NCI-H1930 (cell line): ENCODE results near the gene SF1.
A peak's percentile ranks its signal among the peaks of the same experiment; 100 is the strongest.

Experiments
- DNase-seq, 2 experiments: peaks; one replicate each; lab custom pipeline; 2025; lab: John Stamatoyannopoulos, UW

Gene SF1

GRCh38 chr11:64801561-64802369 is 23.4 kb upstream of the SF1 start:
- DNase-seq, result no peak

- no peak for DNase-seq
These were observed 22.8 kb upstream of the SF1 start for GRCh38 chr11:64801158-64801464.

- DNase-seq, result no peak
These were observed 22.2 kb upstream of the SF1 start for GRCh38 chr11:64800303-64801157.

GRCh38 chr11:64799623-64800302 is 21.4 kb upstream of the SF1 start:
- DNase-seq, result no peak

GRCh38 chr11:64799256-64799622 is 20.9 kb upstream of the SF1 start:
- no peak for DNase-seq

GRCh38 chr11:64796757-64797541 is 18.6 kb upstream of the SF1 start:
- DNase-seq, result no peak

GRCh38 chr11:64796047-64796756 is 17.9 kb upstream of the SF1 start:
- no peak for DNase-seq

- no peak for DNase-seq
These were observed 16.2 kb upstream of the SF1 start for GRCh38 chr11:64794526-64794925.

GRCh38 chr11:64793271-64794160 is 15.2 kb upstream of the SF1 start:
- DNase-seq, result no peak

- DNase-seq, result no peak
These were observed 14.1 kb upstream of the SF1 start for GRCh38 chr11:64792482-64792881.

GRCh38 chr11:64791781-64792291 is 13.5 kb upstream of the SF1 start:
- no peak for DNase-seq

- DNase-seq, result no peak
These were observed 12.1 kb upstream of the SF1 start for GRCh38 chr11:64790205-64791095.

GRCh38 chr11:64789331-64790204 is 11.2 kb upstream of the SF1 start:
- DNase-seq, result no peak

- DNase-seq, result no peak
These were observed 10.2 kb upstream of the SF1 start for GRCh38 chr11:64788321-64789215.

- peak in 1 of 2 experiments; percentile 21 for DNase-seq
These were observed 9.4 kb upstream of the SF1 start for GRCh38 chr11:64787526-64788320.

- DNase-seq, result no peak
These were observed 8.0 kb upstream of the SF1 start for GRCh38 chr11:64786308-64786707.
